ENCODE data around the gene NIT2. TPM values are rescaled to one million over a fixed set of nuclear protein-coding genes. Genes with fewer than 3 reads are reported as not detected.

The NIT2 gene
- total and polyA plus RNA-seq, 7 donors: 15.3 to 60.7 (median 36.8) TPM

DNA sequence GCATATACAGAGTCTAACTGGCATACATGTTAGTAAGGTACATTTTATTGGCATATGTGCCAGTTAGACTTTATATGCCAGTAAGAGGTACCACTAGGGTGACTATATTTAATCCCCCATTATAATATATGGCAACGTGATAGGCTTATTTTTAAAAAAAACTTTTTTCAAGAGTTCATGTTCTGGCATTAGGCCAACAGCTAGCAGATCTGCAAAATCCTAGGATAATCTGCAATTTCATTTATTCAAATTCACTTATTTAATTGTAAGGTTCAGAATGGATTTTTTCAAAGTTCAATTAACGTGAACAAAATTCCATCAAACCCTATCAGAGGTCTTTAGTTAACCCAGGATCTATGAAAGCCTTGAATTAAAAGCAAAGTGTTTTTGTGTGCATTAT is 31.9 kb downstream of the NIT2 start:
- WGBS, 3 donors: 65 to 82% (median 72%) methylated on average over 2 of the region's 2 CpGs
- no peak for DNase-seq

DNA sequence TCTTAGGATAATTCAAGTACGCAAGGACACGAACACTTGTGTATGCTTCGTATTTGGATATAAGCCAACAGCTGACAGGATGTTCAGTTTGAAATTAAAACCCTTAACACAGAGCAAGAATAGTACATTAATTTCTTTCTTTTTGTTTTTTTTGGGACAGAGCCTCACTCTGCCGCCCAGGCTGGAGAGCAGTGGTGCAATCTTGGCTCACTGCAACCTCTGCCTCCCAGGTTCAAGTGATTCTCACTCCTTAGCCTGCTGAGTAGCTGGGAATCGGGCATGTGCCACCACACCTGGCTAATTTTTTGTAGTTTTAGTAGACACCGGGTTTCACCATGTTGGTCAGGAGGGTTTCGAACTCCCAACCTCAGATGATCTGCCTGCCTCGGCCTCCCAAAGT is 33.9 kb downstream of the NIT2 start:
- Histone ChIP-seq H3K4me1 (no peaks in the 10 kb centered on the region), H3K9me3 (no peaks in the 10 kb centered on the region), H3K4me3 (no peak overlapping the region), H3K27me3 (ENCODE audit: insufficient read depth in 3 of 3, low read length in 2 of 3) (no peaks in the 10 kb centered on the region), H3K27ac (no peak overlapping the region), H3K36me3 (ENCODE audit: insufficient read depth in 1 of 2, low read depth in 1 of 2) (peaks cover 22 to 99% of the 10 kb centered on the region in 2 donors)
- intact Hi-C loops (cut with DNase I): no loop called here
- DNase-seq: no peak
- WGBS, 3 donors: 71 to 81% (median 75%) methylated on average over 8 of the region's 8 CpGs
- ATAC-seq: no peak
- TF ChIP-seq, protein P1, sequence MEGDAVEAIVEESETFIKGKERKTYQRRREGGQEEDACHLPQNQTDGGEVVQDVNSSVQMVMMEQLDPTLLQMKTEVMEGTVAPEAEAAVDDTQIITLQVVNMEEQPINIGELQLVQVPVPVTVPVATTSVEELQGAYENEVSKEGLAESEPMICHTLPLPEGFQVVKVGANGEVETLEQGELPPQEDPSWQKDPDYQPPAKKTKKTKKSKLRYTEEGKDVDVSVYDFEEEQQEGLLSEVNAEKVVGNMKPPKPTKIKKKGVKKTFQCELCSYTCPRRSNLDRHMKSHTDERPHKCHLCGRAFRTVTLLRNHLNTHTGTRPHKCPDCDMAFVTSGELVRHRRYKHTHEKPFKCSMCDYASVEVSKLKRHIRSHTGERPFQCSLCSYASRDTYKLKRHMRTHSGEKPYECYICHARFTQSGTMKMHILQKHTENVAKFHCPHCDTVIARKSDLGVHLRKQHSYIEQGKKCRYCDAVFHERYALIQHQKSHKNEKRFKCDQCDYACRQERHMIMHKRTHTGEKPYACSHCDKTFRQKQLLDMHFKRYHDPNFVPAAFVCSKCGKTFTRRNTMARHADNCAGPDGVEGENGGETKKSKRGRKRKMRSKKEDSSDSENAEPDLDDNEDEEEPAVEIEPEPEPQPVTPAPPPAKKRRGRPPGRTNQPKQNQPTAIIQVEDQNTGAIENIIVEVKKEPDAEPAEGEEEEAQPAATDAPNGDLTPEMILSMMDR (IDR thresholded peaks at IDR 0.05): no peak

More for the DNA sequence above, 31.9 kb downstream of the NIT2 start:
- intact Hi-C loops (cut with DNase I): no loop called here
- TF ChIP-seq, protein P1 (IDR thresholded peaks at IDR 0.05): no peak
- no peak for ATAC-seq
- Histone ChIP-seq H3K36me3 (ENCODE audit: insufficient read depth in 1 of 2, low read depth in 1 of 2) (peaks cover 22 to 97% of the 10 kb centered on the region in 2 donors), H3K27ac (no peak overlapping the region), H3K27me3 (ENCODE audit: insufficient read depth in 3 of 3, low read length in 2 of 3) (no peaks in the 10 kb centered on the region), H3K9me3 (no peaks in the 10 kb centered on the region), H3K4me1 (no peaks in the 10 kb centered on the region), H3K4me3 (no peak overlapping the region)

- Histone ChIP-seq H3K4me1 (no peaks in the 10 kb centered on the region), H3K9me3 (no peaks in the 10 kb centered on the region), H3K27me3 (ENCODE audit: insufficient read depth in 3 of 3, low read length in 2 of 3) (no peaks in the 10 kb centered on the region), H3K36me3 (ENCODE audit: insufficient read depth in 1 of 2, low read depth in 1 of 2) (peaks cover 15 to 99% of the 10 kb centered on the region in 2 donors), H3K27ac (no peak overlapping the region), H3K4me3 (no peak overlapping the region)
- DNase-seq (no peak), ATAC-seq (no peak)
- intact Hi-C loops (cut with DNase I): loop anchor here in 1 of 2 donors (5.0 kb wide), 1 partner anchor 33 kb away; no protein-coding TSS in a partner anchor
- 90 to 100% (median 93%) methylated on average over 1 of the region's 1 CpG for WGBS, 3 donors
- TF ChIP-seq, protein P1 (IDR thresholded peaks at IDR 0.05): no peak
Observed at GRCh38 chr3:100370756-100371155, 36.2 kb downstream of the NIT2 start.

GRCh38 chr3:100374521-100374920 is 40.0 kb downstream of the NIT2 start:
- ATAC-seq: no peak
- Histone ChIP-seq H3K4me3 (no peak overlapping the region), H3K4me1 (no peaks in the 10 kb centered on the region), H3K36me3 (ENCODE audit: insufficient read depth in 1 of 2, low read depth in 1 of 2) (peaks cover 7 to 100% of the 10 kb centered on the region in 2 donors), H3K27ac (no peak overlapping the region), H3K27me3 (ENCODE audit: insufficient read depth in 3 of 3, low read length in 2 of 3) (no peaks in the 10 kb centered on the region), H3K9me3 (no peaks in the 10 kb centered on the region)
- TF ChIP-seq, protein P1 (IDR thresholded peaks at IDR 0.05): no peak
- intact Hi-C loops (cut with DNase I): loop anchor here in 1 of 2 donors (5.0 kb wide), 1 partner anchor 37 kb away; no protein-coding TSS in a partner anchor
- DNase-seq: no peak

DNA sequence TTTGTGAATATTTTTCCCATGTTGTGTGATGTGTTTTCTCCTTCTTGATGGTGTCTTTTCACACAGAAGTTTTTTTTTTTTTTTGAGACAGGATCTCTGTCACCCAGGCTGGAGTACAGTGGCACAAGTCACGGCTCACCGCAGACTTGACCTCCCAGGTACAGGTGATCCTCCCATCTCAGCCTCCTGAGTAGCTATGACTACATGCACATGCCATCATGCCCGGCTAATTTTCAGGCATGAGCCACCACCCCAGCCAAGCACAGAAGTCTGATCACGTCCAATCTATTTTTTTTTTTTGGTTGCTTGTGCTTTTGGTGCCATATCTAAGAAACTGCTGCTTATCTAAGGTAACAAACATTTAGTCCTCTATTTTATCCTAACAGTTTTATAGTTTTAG is 41.7 kb downstream of the NIT2 start:
- Histone ChIP-seq H3K4me3 (no peak overlapping the region), H3K27ac (no peak overlapping the region), H3K4me1 (no peaks in the 10 kb centered on the region), H3K27me3 (ENCODE audit: insufficient read depth in 3 of 3, low read length in 2 of 3) (no peaks in the 10 kb centered on the region), H3K9me3 (no peaks in the 10 kb centered on the region), H3K36me3 (ENCODE audit: insufficient read depth in 1 of 2, low read depth in 1 of 2) (peaks cover 3 to 100% of the 10 kb centered on the region in 2 donors)
- ATAC-seq (no peak), DNase-seq (no peak)
- intact Hi-C loops (cut with DNase I): no loop called here
- 91 to 93% (median 92%) methylated on average over 4 of the region's 4 CpGs for WGBS, 3 donors
- TF ChIP-seq, protein P1 (IDR thresholded peaks at IDR 0.05): no peak

All from psoas muscle (tissue), 8 donors.